ENCODE measurements around the gene EIF1AD.
"Not testable (repeated sequence)": the region's sequence is repeated elsewhere in the genome, so short reads cannot be mapped to it uniquely, and the experiment has no call there.

EIF1AD gene, protein sequence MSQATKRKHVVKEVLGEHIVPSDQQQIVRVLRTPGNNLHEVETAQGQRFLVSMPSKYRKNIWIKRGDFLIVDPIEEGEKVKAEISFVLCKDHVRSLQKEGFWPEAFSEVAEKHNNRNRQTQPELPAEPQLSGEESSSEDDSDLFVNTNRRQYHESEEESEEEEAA

GRCh38 chr11:66001942-66002647 lies at the start of gene EIF1AD, which contains the start of gene BANF1:
Gene EIF1AD (minus strand): TSS chr11:66002157. CDS start chr11:66000389, 1,768 bp downstream.
Gene BANF1 (plus strand): TSS chr11:66002503. CDS start chr11:66003251, 748 bp downstream.
- DNase-seq: peak; percentile 93

- DNase-seq: no peak
Measured at GRCh38 chr11:66051371-66051765, 49.4 kb upstream of the EIF1AD start.

DNA sequence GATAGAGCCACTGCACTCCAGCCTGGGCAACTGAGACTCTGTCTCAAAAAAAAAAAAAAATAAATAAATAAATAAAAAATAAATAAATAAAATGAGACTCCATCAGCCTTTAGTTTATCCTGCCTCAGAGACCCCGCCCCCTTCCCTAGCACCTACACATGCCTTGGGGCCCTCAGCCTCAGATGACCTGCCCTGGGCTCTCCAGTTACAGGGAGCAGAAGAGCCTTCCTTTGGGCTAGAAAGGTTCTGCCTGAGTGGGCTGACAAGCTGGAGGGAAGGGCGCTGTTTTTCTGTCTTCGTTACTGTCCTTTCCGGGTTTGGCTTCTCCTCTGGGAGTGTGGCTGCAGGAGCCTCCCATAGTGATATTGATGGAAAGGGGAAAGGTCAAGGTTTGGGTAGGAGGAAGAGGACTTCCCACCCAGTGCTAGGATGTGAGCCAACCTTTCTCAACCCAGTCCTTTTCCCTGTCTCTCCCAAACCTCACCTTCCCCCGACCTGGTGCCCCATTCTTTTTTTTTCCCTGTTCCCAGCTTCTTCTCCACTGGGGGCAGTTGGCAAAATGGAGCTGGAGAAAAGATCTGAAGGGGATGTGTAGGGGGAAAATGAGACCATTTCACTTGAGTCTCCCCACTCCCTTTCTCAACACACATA lies 48.7 kb upstream of the EIF1AD start:
- DNase-seq: no peak

DNA sequence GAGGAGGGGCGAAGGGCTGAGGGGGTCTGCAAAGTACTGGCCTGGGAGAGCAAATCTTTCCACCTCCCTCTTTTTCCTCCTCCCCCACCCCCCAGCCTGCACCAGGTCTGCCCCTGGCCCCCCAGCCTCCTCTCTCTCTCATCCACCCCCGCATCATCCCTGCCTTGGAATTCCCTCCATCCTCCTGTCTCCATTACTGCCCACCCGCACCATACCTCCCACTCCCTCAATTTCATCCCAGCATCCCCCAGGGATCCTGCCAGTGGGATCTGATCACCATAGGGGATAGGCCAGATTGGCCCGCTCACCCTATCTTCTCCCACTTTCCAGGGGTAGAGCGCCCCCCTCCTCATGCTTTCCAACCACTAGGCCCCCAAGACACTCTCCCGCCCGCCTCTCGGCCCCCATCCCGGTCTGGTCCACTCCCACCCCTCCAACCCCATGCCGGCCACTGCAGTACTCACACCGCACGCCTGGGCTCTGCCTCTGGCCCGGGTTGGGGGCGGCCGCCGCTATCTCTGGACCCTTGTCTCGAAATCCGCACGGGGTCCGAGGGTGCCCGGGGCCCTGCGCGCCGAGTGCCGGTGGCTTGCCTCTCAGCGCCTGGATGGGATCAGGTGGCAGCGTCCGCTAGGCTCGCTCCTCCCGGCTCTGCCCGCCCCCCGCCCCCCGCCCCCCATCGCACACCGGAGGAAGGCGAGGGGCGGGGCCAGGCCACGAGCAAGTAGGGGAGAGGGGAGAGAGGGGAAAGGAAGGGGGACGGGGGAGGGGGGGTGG lies 46.8 kb upstream of the EIF1AD start, which contains the start of gene GAL3ST3:
TSS of gene GAL3ST3 (minus strand) at position 615 of the 777 bp plus-strand sequence. CDS start 3,746 bp downstream, outside the sequence.
- DNase-seq: no peak

- no peak for DNase-seq
Measured at GRCh38 chr11:66047541-66048365, 45.8 kb upstream of the EIF1AD start.

- DNase-seq: no peak
Measured at GRCh38 chr11:66046901-66047300, 44.9 kb upstream of the EIF1AD start.

GRCh38 chr11:66045177-66045639 lies 43.3 kb upstream of the EIF1AD start:
- peak; percentile 41 for DNase-seq

DNA sequence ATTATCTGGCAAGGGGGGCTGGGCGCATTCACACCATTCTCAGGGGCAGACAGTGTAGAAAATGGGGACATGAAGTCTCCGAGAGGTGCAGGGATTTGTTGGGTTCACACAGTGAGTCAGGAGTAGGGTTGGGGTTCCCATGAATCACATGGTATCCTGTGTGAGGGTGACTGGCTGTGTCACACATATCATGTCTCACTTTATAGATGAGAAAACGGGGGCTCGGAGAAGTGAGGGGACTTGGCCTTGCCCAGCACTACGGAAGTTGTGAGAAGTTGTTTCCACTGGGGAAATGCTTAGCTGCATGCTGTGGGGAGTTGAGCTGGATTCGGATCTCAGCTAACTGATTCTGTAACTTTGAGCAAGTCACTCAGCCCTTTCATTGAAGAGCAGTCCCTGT lies 42.8 kb upstream of the EIF1AD start:
- no peak for DNase-seq

DNA sequence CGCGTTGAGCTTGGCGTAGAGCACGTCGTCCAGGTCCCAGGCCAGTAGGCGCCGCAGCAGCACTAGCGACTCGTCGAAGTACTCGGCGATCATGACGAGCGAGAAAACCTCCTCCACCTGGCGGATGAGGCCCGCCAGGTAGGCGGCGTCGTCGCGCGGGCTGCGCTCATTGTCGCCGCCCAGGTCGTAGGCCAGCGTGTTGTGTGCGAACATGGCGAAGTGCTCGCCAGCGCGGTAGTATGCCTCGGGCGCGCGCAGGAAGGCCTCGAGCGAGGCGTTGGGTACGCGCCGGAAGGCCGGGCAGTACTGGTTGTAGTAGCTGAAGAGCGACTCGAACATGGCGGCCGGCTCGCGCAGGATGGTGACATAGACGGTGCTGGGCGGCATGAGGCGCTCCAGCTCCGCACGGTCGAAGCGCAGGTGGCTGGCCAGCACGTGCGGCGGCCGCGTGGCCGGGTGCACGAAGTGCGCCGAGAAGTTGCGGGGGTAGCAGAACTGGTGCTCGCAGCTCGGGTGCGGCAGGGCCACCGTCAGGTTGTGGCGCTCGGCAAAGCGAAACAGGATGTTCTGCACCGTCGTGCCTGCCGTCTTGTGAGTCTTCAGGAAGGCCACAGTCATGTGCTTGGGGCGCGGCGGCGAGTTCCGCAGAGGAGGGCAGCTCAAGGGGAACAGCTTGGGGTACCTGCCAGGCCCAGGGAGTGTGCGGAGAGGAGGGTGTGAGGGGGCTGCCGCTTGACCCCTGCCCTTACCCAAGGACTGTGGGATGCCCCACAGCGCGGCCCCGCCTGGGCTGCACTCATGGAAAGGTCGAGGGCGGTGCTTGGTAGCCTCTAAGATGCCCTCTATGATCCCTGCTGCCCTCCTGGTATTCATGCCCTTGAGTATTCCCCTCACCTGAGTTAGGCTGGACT lies 41.3 kb upstream of the EIF1AD start:
- no peak for DNase-seq

- no peak for DNase-seq
Measured at GRCh38 chr11:66042227-66042995, 40.5 kb upstream of the EIF1AD start.

- no peak for DNase-seq
Measured at GRCh38 chr11:66039765-66040164, 37.8 kb upstream of the EIF1AD start.

DNA sequence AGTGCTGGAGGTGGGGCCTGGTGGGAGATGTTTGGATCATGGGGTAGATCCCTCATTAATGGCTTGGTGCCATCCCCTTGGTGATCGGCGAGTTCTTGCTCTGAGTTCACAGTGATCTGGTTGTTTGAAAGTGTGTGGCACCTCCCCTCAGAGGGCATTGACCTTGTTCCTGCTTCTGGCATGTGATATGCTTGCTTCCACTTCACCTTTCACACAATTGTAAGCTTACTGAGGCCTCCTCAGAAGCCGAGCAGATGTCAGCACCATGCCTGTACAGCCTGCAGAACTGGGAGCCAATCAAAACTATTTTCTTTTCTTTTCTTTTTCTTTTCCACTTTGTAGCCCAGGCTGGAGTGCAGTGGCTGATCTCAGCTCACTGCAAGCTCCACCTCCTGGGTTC lies 35.4 kb upstream of the EIF1AD start:
- no peak for DNase-seq

GRCh38 chr11:66036334-66036710 lies 34.4 kb upstream of the EIF1AD start:
- DNase-seq: no peak

- DNase-seq: no peak
Measured at GRCh38 chr11:66035653-66036333, 33.8 kb upstream of the EIF1AD start.

DNA sequence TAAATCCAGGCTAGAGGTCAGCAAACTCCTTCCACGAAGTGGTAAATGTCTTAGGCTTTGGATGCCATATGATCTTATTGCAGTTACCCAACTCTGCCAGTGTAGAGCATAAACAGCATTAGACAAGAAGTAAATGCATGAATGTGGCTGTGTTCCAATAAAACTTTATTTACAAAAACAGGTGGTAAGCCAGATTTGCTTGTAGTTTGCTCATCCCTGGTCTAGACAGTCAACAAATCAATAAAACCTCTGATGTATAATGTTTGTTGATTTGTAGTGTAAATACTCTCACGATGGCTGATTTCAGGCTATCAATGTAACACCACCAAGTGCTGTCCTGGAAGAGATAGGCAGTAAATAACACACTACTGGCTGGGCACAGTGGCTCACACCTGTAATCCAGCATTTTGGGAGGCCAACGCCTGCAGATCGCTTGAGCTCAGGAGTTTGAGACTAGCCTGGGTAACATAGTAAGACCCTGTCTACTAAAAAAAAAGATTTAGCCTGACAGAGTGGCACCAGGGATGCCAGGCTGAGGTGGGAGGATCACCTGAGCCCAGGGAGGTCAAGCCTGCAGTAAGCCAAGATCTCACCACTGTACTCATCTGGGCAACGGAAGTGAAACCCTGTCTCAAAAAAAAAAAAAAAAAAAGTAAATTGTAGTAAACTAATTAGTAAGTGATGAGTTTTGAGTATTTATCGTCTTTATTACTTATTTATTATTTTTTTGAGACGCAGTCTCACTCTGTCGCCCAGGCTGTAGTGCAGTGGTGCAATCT lies 31.2 kb upstream of the EIF1AD start:
- no peak for DNase-seq

GRCh38 chr11:66026017-66026529 lies 24.1 kb upstream of the EIF1AD start, which contains the start of gene CATSPER1:
Gene CATSPER1 (minus strand): TSS chr11:66026479. CDS start chr11:66026379, 100 bp downstream.
- no peak for DNase-seq

DNA sequence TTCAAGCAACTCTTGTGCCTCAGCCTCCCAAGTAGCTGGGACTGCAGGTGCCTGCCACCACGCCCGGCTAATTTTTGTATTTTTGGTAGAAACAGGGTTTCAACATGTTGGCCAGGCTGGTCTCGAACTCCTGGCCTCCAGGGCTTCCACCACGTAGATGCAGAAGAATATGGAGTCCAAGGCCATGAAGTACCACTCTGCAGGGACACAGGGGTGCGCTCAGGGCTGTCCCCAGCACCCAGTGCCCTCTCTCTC lies 21.2 kb upstream of the EIF1AD start:
- DNase-seq: not testable (repeated sequence)

GRCh38 chr11:66022401-66023185 lies 20.6 kb upstream of the EIF1AD start:
- peak; percentile 12 for DNase-seq

All from DMS153 (cell line).